B cell (primary cell): ENCODE measurements around the gene URM1. TPM values are rescaled to one million over a fixed set of nuclear protein-coding genes. Genes with fewer than 3 reads are reported as not detected.

ENCODE experiments used
- ATAC-seq: fragments of 200-7000 bp; cut with Tn5 transposase; one replicate; pipeline ENCODE4 v1.10.0; 2021; ENCODE audit warnings: low read depth, mild to moderate bottlenecking, moderate number of reproducible peaks, moderate library complexity
- CTCF ChIA-PET: fragments of 350-600 bp; sonication (Branson Sonifier 250); formaldehyde crosslinking; loops from one replicate; lab custom pipeline; 2021; ENCODE audit warnings: antibody characterized with exemption, inconsistent platforms; lab: Charles Lee
- POLR2A ChIA-PET: fragments of 350-600 bp; sonication (Branson Sonifier 250); formaldehyde crosslinking; loops from one replicate; lab custom pipeline; 2021; ENCODE audit warnings: antibody characterized with exemption; lab: Charles Lee
- DNase-seq: peaks from one replicate; pipeline ENCODE4 v3.0.0; 2013
- H2AFZ ChIP-seq: 2 replicates; pipeline ENCODE4 v1.6.1; 2012; ENCODE audit warnings: mild to moderate bottlenecking, low read depth, low read length; ENCODE audit not compliant: insufficient read depth, poor library complexity, severe bottlenecking
- H3K27ac ChIP-seq, 2 donors: 1 replicate in 1 of 2; 2 replicates in 1 of 2; pipeline ENCODE4 v1.5.1; 2012 to 2013; ENCODE audit warnings: low read length in 2 of 2, mild to moderate bottlenecking in 2 of 2, moderate library complexity in 1 of 2
- H3K27me3 ChIP-seq, 4 experiments: fragments of 200-600 bp in 1 of 4; sonication (generic) in 1 of 4; replicated peaks in 1 of 4; 1 replicate in 2 of 4; 2 replicates in 2 of 4; pipeline versions ENCODE4 v1.6.1 to v1.7.0; 2013 to 2016; ENCODE audit warnings: low read length in 3 of 4, mild to moderate bottlenecking in 2 of 4, mixed read lengths in 1 of 4, moderate library complexity in 1 of 4; ENCODE audit not compliant: insufficient read depth in 4 of 4, control insufficient read depth in 3 of 4; ENCODE audit errors: control extremely low read depth in 1 of 4
- H3K36me3 ChIP-seq, 2 experiments: replicated peaks in 1 of 2; 1 replicate in 1 of 2; 2 replicates in 1 of 2; pipeline versions ENCODE4 v1.6.1 to v1.7.1; 2013; ENCODE audit warnings: low read length in 1 of 2; ENCODE audit not compliant: insufficient read depth in 2 of 2, control insufficient read depth in 1 of 2; ENCODE audit errors: control extremely low read depth in 1 of 2, extremely low read depth in 1 of 2
- H3K4me1 ChIP-seq, 2 donors: fragments of 200-600 bp in 1 of 2; sonication (generic) in 1 of 2; 1 replicate in 1 of 2; 2 replicates in 1 of 2; pipeline versions ENCODE4 v1.5.1 to v1.6.1; 2013 to 2017; ENCODE audit warnings: low read length in 2 of 2; ENCODE audit not compliant: control insufficient read depth in 2 of 2, insufficient read depth in 2 of 2
- H3K4me2 ChIP-seq: replicated peaks from 2 replicates; pipeline ENCODE3; 2012; ENCODE audit warnings: mild to moderate bottlenecking, low read depth, low read length; ENCODE audit not compliant: poor library complexity, severe bottlenecking
- H3K4me3 ChIP-seq, 5 experiments: fragments of 200-600 bp in 1 of 5; sonication (generic) in 1 of 5; 1 replicate in 3 of 5; 2 replicates in 2 of 5; pipeline versions ENCODE4 v1.5.1 to v1.7.0; 2011 to 2016; ENCODE audit warnings: low read length in 4 of 5, mild to moderate bottlenecking in 4 of 5, low read depth in 2 of 5, control low read depth in 1 of 5, moderate library complexity in 1 of 5; ENCODE audit not compliant: insufficient read depth in 1 of 5; ENCODE audit errors: control extremely low read depth in 1 of 5, extremely low read depth in 1 of 5
- H3K79me2 ChIP-seq: fragments of 200-600 bp; sonication (generic); one replicate; pipeline ENCODE4 v1.6.0; 2016; ENCODE audit warnings: low read length; ENCODE audit not compliant: control insufficient read depth, insufficient read depth
- H3K9ac ChIP-seq: fragments of 200-600 bp; sonication (generic); 2 replicates; pipeline ENCODE4 v1.6.1; 2017; ENCODE audit warnings: mild to moderate bottlenecking, low read length, moderate library complexity
- H3K9me3 ChIP-seq, 3 donors: one replicate each; pipeline versions ENCODE4 v1.6.1 to v1.7.1; 2013; ENCODE audit warnings: low read length in 2 of 3; ENCODE audit not compliant: control insufficient read depth in 2 of 3, insufficient read depth in 1 of 3; ENCODE audit errors: control extremely low read depth in 1 of 3
- H4K20me1 ChIP-seq: 2 replicates; pipeline ENCODE4 v1.6.0; 2012; ENCODE audit warnings: mild to moderate bottlenecking, low read length; ENCODE audit not compliant: insufficient read depth, control insufficient read depth, poor library complexity, severe bottlenecking
- H3K27ac Mint-ChIP-seq: one replicate; pipeline ENCODE4 v1.8.0; 2021; ENCODE audit warnings: mixed read lengths
- H3K27me3 Mint-ChIP-seq: one replicate; pipeline ENCODE4 v1.8.0; 2021; ENCODE audit warnings: mixed read lengths
- H3K4me1 Mint-ChIP-seq: one replicate; pipeline ENCODE4 v1.8.0; 2021; ENCODE audit warnings: mixed read lengths
- H3K4me3 Mint-ChIP-seq: one replicate; pipeline ENCODE4 v1.8.0; 2021; ENCODE audit warnings: mixed read lengths
- H3K9me3 Mint-ChIP-seq: one replicate; pipeline ENCODE4 v1.8.0; 2022; ENCODE audit warnings: mixed read lengths; ENCODE audit not compliant: insufficient read depth
- CTCF ChIP-seq: fragments of 200-600 bp; IDR thresholded peaks from one replicate; pipeline ENCODE4 v1.8.0; 2022; ENCODE audit warnings: antibody characterized with exemption, mild to moderate bottlenecking
- EZH2 ChIP-seq: IDR thresholded peaks from 2 replicates; pipeline ENCODE4 v1.6.1; 2012; ENCODE audit warnings: borderline replicate concordance, low read depth, mild to moderate bottlenecking, moderate library complexity, low read length; ENCODE audit not compliant: insufficient read depth, poor library complexity, severe bottlenecking
- WGBS: methylation state at CpG from one replicate; pipeline ENCODE4 v1.1.5; 2013; ENCODE audit warnings: missing lambda C conversion rate; ENCODE audit not compliant: insufficient coverage; 5-methylcytosine and 5-hydroxymethylcytosine counted together
- intact Hi-C: fragments of 100-400 bp; cut with micrococcal nuclease; formaldehyde crosslinking; loops from one replicate; pipeline ENCODE4 v1.10.0; 2022
- polyA plus RNA-seq: library from polyadenylated mRNA; depleted of rRNA; stranded (reverse); fragments of >200 nt; gene quantifications from 2 replicates; pipeline ENCODE4 v1.2.3, GENCODE V29; 2012
- total RNA-seq, 2 donors: library from RNA; stranded (reverse); fragments of 120-200 nt in 1 of 2; gene quantifications; 1 replicate in 1 of 2; 2 replicates in 1 of 2; pipeline versions ENCODE4 v1.2.3 to v1.2.4, GENCODE V29; 2013 to 2022

The URM1 gene
- total and polyA plus RNA-seq, 2 donors (not counting 1 experiment from before 2014, with no cell fraction given), result 40.3 to 43.8 TPM

- CTCF ChIA-PET, result interaction anchor here (1.2 kb wide), 1 partner anchor 42 kb away, joined by 3 read pairs; no protein-coding TSS in a partner anchor
Observed at GRCh38 chr9:128383791-128384190, 12.6 kb downstream of the URM1 start.

More at GRCh38 chr9:128383791-128384190, 12.6 kb downstream of the URM1 start:
- POLR2A ChIA-PET, result interaction anchor here (0.5 kb wide), 1 partner anchor 205 kb away, joined by 6 read pairs; no protein-coding TSS in a partner anchor
- TF ChIP-seq EZH2 (no peak), CTCF (no peak)
- no peaks in the 10 kb centered on the region for H3K9me3 Mint-ChIP-seq
- Histone ChIP-seq H2AFZ (no peak overlapping the region), H3K27me3 (no peaks in the 10 kb centered on the region), H3K27ac (no peak overlapping the region), H3K79me2 (peaks cover 27% of the 10 kb centered on the region), H3K9me3 (no peaks in the 10 kb centered on the region), H3K36me3 (peaks cover 1 to 67% of the 10 kb centered on the region in 2 experiments), H3K9ac (no peak overlapping the region), H3K4me1 (no peaks in the 10 kb centered on the region), H3K4me3 (no peak overlapping the region), H3K4me2 (no peak overlapping the region), H4K20me1 (peaks cover 56% of the 10 kb centered on the region)
- peaks cover 2% of the 10 kb centered on the region for H3K4me1 Mint-ChIP-seq
- WGBS, result 98% methylated on average over 8 of the region's 8 CpGs
- H3K27me3 Mint-ChIP-seq, result no peaks in the 10 kb centered on the region
- H3K27ac Mint-ChIP-seq, result no peak overlapping the region
- no peak for DNase-seq
- intact Hi-C loops, result no loop called here
- H3K4me3 Mint-ChIP-seq, result no peak overlapping the region
- no peak for ATAC-seq
